ENCODE data around the gene SLC12A9.

Gene SLC12A9

GRCh38 chr7:100882201-100882600, 29.7 kb downstream of the SLC12A9 start:
- Histone ChIP-seq H3K4me1 (ENCODE audit: insufficient read depth, low read length, poor library complexity, severe bottlenecking) (peaks cover 20% of the 10 kb centered on the region), H3K9me3 (ENCODE audit: insufficient read depth, low read depth, low read length) (no peaks in the 10 kb centered on the region), H3K27me3 (ENCODE audit: insufficient read depth, low read length, poor library complexity, severe bottlenecking) (no peaks in the 10 kb centered on the region), H4K20me1 (ENCODE audit: insufficient read depth, low read length, poor library complexity, severe bottlenecking) (peaks cover 76% of the 10 kb centered on the region), H3K36me3 (ENCODE audit: insufficient read depth, low read length) (peaks cover 84% of the 10 kb centered on the region; the same call in 1 of the 2 replicates), H2AFZ (ENCODE audit: low read length) (no peak overlapping the region), H3K9me2 (replicated peaks; ENCODE audit: low read depth, low read length) (no peaks in the 10 kb centered on the region), H3K79me2 (ENCODE audit: insufficient read depth, low read length) (peaks cover 60% of the 10 kb centered on the region), H3K4me2 (ENCODE audit: low read depth, low read length, poor library complexity, severe bottlenecking) (no peak overlapping the region), H3K9ac (ENCODE audit: low read depth, low read length, poor library complexity, severe bottlenecking) (no peak overlapping the region), H3K4me3 (ENCODE audit: low read length, poor library complexity, severe bottlenecking) (no peak overlapping the region), H3F3A (ENCODE audit: low read depth) (0 out of 2 replicates have a peak, but pooled peaks cover 1% of the 10 kb centered on the region)
- TF ChIP-seq CTCF (conservative IDR thresholded peaks at IDR 0.05; ENCODE audit: low read length) (no peak), EZH2phosphoT487 (IDR thresholded peaks at IDR 0.05; ENCODE audit: borderline replicate concordance) (no peak)

GRCh38 chr7:100882785-100883526, 30.4 kb downstream of the SLC12A9 start:
- Histone ChIP-seq H2AFZ (ENCODE audit: low read length) (no peak overlapping the region), H3K79me2 (ENCODE audit: insufficient read depth, low read length) (peaks cover 52% of the 10 kb centered on the region), H3K27me3 (ENCODE audit: insufficient read depth, low read length, poor library complexity, severe bottlenecking) (no peaks in the 10 kb centered on the region), H4K20me1 (ENCODE audit: insufficient read depth, low read length, poor library complexity, severe bottlenecking) (peaks cover 75% of the 10 kb centered on the region), H3F3A (ENCODE audit: low read depth) (0 out of 2 replicates have a peak, but pooled peaks cover 5% of the 10 kb centered on the region), H3K4me1 (ENCODE audit: insufficient read depth, low read length, poor library complexity, severe bottlenecking) (peaks cover 22% of the 10 kb centered on the region), H3K36me3 (ENCODE audit: insufficient read depth, low read length) (peaks cover 90% of the 10 kb centered on the region; the same call in 1 of the 2 replicates), H3K9me2 (replicated peaks; ENCODE audit: low read depth, low read length) (no peaks in the 10 kb centered on the region), H3K9ac (ENCODE audit: low read depth, low read length, poor library complexity, severe bottlenecking) (no peak overlapping the region), H3K4me3 (ENCODE audit: low read length, poor library complexity, severe bottlenecking) (no peak overlapping the region), H3K4me2 (ENCODE audit: low read depth, low read length, poor library complexity, severe bottlenecking) (no peak overlapping the region), H3K9me3 (ENCODE audit: insufficient read depth, low read depth, low read length) (no peaks in the 10 kb centered on the region)
- TF ChIP-seq EZH2phosphoT487 (IDR thresholded peaks at IDR 0.05; ENCODE audit: borderline replicate concordance) (no peak), CTCF (conservative IDR thresholded peaks at IDR 0.05; ENCODE audit: low read length) (no peak)

GRCh38 chr7:100884736-100885439, 32.4 kb downstream of the SLC12A9 start:
- Histone ChIP-seq H4K20me1 (ENCODE audit: insufficient read depth, low read length, poor library complexity, severe bottlenecking) (peaks cover 60% of the 10 kb centered on the region), H3K9me2 (replicated peaks; ENCODE audit: low read depth, low read length) (no peaks in the 10 kb centered on the region), H3K27me3 (ENCODE audit: insufficient read depth, low read length, poor library complexity, severe bottlenecking) (no peaks in the 10 kb centered on the region), H3K4me3 (ENCODE audit: low read length, poor library complexity, severe bottlenecking) (no peak overlapping the region), H2AFZ (ENCODE audit: low read length) (no peak overlapping the region), H3K9ac (ENCODE audit: low read depth, low read length, poor library complexity, severe bottlenecking) (no peak overlapping the region), H3K4me2 (ENCODE audit: low read depth, low read length, poor library complexity, severe bottlenecking) (no peak overlapping the region), H3K36me3 (ENCODE audit: insufficient read depth, low read length) (peaks cover 87% of the 10 kb centered on the region; the same call in 1 of the 2 replicates), H3K4me1 (ENCODE audit: insufficient read depth, low read length, poor library complexity, severe bottlenecking) (peaks cover 22% of the 10 kb centered on the region), H3K9me3 (ENCODE audit: insufficient read depth, low read depth, low read length) (no peaks in the 10 kb centered on the region), H3K79me2 (ENCODE audit: insufficient read depth, low read length) (peaks cover 36% of the 10 kb centered on the region), H3F3A (ENCODE audit: low read depth) (0 out of 2 replicates have a peak, but pooled peaks cover 5% of the 10 kb centered on the region)
- no peak for TF ChIP-seq CTCF (conservative IDR thresholded peaks at IDR 0.05; ENCODE audit: low read length)
- TF ChIP-seq EZH2phosphoT487 (IDR thresholded peaks at IDR 0.05; ENCODE audit: borderline replicate concordance): no peak

Data from Loucy (cell line).